ENCODE measurements around the gene SGMS2. TPM values are rescaled to one million over a fixed set of nuclear protein-coding genes. Genes with fewer than 3 reads are reported as not detected.
A peak's percentile ranks its signal among the peaks of the same experiment; 100 is the strongest.

SGMS2 gene
- total RNA-seq, 1 donor from 2014 or later: 28.0 TPM

DNA sequence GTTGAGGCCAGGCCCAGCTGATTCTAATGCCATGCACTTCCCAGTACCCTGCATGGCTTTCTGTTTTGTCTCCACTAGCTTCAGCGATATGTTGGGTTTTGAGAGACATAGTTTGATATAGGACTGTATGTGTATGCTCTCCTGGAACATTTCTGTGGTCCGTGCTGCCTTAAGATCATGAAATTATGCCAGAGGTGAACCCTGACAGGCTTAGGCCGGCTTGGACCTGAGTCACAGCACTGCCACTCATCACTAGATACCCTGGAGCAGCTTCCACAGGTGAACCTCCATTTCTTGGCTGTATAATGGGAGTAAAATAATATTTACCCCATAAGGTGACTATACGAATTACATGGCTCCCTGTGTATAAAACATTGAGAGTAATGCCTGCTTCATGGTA is 6.4 kb downstream of the SGMS2 start:
- ATAC-seq: peak; percentile 59

DNA sequence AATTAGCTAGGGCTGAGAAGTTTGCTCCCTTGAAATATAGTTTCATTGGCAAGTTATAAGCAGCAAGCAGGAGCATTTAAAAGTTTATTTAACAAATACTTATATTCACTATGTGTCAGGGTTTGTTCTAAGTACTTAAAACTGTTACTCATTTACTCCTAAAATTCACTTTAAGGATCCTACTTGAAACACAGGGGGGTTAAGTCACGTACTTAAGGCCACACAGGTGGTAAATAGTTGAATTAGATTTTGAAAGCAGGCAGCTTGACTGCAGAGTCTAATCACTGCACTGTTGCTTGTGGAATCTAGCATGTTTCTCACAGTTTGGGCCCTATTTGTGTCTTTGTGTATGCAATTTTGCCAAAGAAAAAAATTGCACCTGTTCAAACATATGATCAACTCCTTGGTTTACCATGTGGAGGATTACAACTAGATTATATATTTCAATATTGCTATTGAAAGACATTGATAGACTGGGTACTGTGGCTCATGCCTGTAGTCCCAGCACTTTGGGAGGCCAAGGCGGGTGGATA is 7.6 kb downstream of the SGMS2 start:
- no peak for ATAC-seq

DNA sequence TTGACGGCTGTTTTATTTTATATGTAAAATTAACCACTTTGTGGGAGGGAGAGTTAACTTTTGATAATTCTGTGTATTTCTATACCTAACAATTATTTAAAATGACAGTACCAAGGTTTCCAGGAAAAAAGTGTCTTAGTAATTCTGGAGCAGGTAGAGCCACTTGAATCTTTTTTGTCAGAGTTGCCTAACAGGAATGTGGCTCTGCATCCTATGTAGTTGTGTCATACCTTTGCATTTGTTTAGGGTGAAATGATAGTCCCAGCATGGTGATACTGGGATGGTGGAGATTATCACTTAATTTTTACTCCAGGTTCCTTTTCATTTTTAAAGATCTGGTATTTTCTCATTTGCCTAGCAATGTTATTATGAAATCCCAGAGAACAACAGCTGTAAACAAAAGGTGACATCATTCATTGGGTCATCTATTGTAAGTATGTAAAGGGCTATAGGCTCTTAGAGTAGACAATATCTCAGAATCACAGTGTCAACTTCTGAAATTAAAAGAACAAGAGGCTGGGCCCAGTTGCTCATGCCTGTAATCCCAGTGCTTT is 9.6 kb downstream of the SGMS2 start:
- ATAC-seq: peak; percentile 58

- no peak for ATAC-seq
Observed at GRCh38 chr4:107835406-107835805, 10.7 kb downstream of the SGMS2 start.

DNA sequence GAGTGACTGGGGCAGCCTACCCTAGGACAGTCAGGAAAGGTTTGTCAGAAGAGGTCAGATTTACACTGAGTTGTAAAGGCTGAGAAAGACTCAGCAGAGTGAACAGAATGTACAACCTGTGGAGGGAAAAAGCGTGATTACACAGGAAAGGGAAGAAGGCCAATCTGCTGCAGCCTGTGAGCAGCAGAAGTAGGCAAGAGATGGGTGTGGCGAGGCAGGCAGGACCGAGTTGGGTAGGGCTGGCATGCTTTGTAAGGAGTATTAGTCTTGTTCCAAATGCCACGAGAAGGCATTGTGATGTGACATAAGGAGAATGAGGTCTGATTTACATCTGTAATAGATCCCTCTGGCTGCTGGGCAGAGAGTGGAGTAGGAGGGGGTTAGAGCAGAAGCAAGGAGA is 12.6 kb downstream of the SGMS2 start:
- peak; percentile 89 for ATAC-seq

GRCh38 chr4:107837776-107838618 is 13.3 kb downstream of the SGMS2 start:
- ATAC-seq: peak; percentile 69

DNA sequence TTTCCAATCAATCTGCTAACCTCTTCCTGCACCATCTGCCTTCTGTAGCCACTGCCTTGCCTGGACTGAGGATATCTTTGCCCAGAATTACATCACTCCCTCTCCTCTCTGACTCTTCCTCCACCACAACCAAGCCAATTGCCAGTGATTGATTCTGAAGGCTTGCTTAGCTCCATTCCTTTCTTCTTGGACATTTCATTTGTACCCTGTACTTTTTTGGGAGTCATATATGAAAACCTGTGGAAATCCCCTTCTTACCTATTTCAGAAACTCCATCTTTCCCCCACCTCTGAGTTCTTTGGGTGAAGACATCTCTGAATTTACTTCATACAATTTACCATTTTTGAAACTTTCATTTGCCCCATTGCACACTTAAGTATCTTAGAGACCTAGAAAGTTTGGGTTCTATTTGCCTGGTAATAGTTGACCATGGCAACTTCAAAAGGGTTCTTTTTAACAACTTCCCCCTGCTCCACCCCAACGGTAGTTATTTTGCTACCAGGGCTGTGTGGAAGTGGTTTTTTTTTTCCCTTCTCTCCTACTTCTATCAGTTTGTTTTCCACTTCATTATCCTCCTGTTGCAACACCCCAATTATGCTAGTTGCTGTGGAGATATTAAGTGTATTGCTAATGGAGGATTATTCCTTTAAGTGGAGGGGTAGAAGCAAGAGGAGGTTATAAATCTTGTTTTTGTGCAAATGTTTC is 14.3 kb downstream of the SGMS2 start:
- peak; percentile 42 for ATAC-seq

- ATAC-seq: no peak
Observed at GRCh38 chr4:107843391-107843790, 18.7 kb downstream of the SGMS2 start.

DNA sequence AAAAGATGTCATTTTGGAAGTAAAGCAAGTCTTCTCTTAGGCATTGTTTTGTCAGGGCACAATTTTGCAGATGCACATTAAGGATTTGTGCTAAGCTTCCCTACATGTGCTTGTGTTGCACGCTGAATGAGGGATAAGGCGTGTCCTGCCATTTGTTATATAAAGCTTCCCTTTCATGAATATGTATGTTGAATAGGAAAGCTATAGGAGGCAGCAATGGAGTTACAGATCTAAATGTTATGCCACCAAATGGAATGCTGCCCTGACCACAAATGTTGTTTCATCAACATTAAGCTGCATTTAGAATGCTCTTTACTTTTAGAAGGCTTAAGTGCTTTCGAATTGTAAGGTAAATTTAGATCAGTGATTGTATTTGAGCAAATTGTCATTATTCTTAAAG is 20.9 kb downstream of the SGMS2 start:
- peak; percentile 47 for ATAC-seq

GRCh38 chr4:107850438-107850837 is 25.7 kb downstream of the SGMS2 start:
- ATAC-seq: no peak

DNA sequence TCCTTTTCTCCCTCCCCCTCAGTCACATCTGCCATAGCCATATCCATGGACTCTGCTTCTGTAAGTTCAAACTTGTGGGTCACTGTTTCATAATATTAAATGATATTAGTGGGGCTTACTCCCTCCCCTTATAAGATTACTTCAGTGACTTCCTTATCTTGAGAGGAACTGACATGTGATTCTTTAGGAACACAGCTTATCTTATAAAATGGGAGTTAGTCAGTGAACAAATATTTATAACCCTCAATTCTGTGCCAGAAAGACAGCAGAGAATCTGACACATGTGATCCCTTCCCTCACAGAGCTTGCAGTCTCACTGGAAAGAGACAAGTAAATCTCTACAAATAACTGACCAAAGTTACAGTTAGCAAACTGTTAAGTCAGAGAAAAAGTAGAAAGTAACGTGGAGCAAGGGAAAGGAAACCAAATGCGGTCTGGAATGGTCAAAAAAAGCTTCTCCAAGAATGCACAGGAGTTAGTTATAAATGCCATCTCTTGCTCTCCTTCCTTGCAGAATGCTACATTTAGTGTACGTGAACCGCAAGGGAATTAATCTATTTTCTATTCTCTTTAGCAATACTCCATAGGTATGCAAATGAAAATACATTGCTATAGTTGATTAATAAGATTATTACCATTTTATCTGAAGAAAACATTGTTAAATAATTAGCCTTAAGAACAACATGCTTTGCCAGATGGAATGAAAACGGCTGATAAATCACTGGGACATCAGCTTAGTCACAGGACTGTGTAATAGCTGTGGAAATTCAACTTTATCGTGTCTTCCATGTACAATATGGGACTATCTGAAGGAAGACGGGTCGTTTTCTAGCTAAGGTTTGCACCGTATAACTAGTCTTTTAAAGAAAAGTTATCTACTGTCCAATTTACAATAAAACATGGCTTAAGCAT is 29.0 kb downstream of the SGMS2 start:
- ATAC-seq: peak; percentile 60

- peak; percentile 66 for ATAC-seq
Observed at GRCh38 chr4:107854356-107855022, 29.8 kb downstream of the SGMS2 start.

DNA sequence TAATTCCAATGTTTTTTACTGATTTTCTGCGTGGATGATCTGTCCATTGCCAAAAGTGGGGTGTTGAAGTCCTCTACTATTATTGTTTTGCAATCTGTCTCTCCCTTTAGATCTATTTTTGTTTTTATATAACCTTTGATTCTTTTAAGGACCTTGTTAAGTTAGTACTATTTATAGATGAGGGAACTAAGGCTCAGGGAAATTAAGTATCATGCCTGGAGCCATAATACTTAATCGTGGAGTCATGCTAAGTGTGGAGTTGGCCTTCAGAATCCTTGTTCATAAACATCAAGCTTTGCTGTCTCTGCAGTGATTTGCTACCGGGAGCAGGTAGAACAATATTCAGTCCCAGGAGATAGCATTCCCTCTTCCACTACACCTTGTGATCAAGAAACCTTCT is 31.0 kb downstream of the SGMS2 start:
- no peak for ATAC-seq

DNA sequence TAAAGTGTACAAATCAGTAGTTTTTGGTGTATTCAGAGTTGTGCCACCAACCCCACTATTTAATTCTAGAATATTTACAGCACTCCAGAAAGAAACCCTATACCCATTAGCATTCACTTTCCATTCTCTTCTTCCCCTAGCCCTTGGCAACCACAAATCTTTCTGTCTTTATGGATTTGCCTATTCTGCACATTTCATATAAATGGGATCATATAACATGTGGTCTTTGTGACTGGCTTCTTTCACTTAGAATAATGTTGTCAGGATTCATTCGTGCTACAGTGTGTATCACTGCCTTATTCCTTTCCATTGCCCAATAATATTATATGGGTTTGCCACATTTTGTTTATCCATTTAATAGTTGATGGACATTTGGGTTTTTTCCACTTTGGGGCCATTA is 32.2 kb downstream of the SGMS2 start:
- no peak for ATAC-seq

DNA sequence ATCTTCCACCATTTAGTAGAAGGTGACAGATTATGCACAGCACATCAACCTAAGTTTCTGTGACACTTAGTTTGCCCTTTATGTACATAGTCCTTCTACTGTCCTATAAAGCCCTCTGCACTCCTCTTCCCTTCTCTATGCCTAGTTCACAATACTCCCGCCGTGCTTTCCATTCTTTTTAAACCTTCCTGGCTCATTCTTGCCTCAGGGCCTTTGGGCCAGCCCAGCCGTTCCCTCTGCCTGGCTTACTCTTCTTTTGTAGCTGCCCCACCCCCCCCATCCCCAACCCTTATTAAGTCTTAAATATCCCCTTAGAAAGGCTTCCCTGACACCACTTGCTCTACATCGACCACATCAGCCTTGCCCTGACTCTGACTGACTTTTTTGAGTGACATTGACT is 33.0 kb downstream of the SGMS2 start:
- ATAC-seq: no peak

- no peak for ATAC-seq
Observed at GRCh38 chr4:107858158-107858742, 33.5 kb downstream of the SGMS2 start.

DNA sequence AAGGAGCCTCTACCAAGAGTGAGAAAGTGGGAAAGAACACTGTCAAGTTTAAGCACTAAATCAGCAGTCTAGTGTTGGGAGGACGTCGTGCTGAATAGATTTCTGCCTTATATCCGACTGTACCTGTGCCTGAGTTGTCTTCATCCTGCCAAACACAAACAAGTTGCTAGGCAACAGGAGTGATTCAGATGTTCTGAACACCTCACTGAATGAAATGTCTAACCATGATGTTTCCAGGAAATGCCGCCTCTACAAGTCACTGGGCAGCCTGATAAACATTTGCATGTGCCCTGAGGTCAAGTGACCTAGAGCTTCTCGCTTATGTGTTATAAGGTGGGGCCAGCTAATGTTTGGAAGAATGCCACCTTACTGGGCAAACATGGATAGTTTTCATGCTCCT is 37.9 kb downstream of the SGMS2 start:
- ATAC-seq: peak; percentile 95

- ATAC-seq: no peak
Observed at GRCh38 chr4:107863416-107863815, 38.7 kb downstream of the SGMS2 start.

- peak; percentile 71 for ATAC-seq
Observed at GRCh38 chr4:107863850-107864371, 39.2 kb downstream of the SGMS2 start.

GRCh38 chr4:107866726-107867125 is 42.0 kb downstream of the SGMS2 start:
- ATAC-seq: no peak

GRCh38 chr4:107870236-107870635 is 45.5 kb downstream of the SGMS2 start:
- no peak for ATAC-seq

Measured in esophagus mucosa (tissue), 1 donor.